Esophagus muscularis mucosa (tissue), 4 donors: Measurements from ENCODE around the gene KIF3B. TPM values are rescaled to one million over a fixed set of nuclear protein-coding genes. Genes with fewer than 3 reads are reported as not detected.
"Not testable (repeated sequence)": the region's sequence is repeated elsewhere in the genome, so short reads cannot be mapped to it uniquely, and the experiment has no call there.

Source experiments
- DNase-seq: peaks from one replicate; pipeline ENCODE4 v3.0.0-alpha.2; 2017; ENCODE audit errors: extremely low spot score
- H3K27ac ChIP-seq, 4 donors: fragments of 200-600 bp; sonication (generic); replicated peaks in 1 of 4; 1 replicate in 3 of 4; 2 replicates in 1 of 4; pipeline ENCODE4 v1.5.1; 2016 to 2019; ENCODE audit warnings: mild to moderate bottlenecking in 1 of 4
- H3K27me3 ChIP-seq, 4 donors: fragments of 200-600 bp; sonication (generic); one replicate each; pipeline versions ENCODE4 v1.5.1 to v1.6.0; 2016 to 2019
- H3K36me3 ChIP-seq, 4 donors: fragments of 200-600 bp; sonication (generic); one replicate each; pipeline ENCODE4 v1.5.1; 2016 to 2019
- H3K4me1 ChIP-seq, 4 donors: fragments of 200-600 bp; sonication (generic); one replicate each; pipeline ENCODE4 v1.5.1; 2016 to 2019
- H3K4me3 ChIP-seq, 4 donors: fragments of 200-600 bp; sonication (generic); 1 replicate in 2 of 4; 2 replicates in 2 of 4; pipeline ENCODE4 v1.5.1; 2016 to 2019; ENCODE audit warnings: mild to moderate bottlenecking in 4 of 4, moderate library complexity in 1 of 4
- H3K9me3 ChIP-seq, 4 donors: fragments of 200-600 bp; sonication (generic); 1 replicate in 3 of 4; 2 replicates in 1 of 4; pipeline ENCODE4 v1.5.1; 2016 to 2019
- EP300 ChIP-seq: sonication (generic); formaldehyde crosslinking; IDR thresholded peaks from one replicate; pipeline ENCODE4 v1.6.1; 2017; ENCODE audit warnings: antibody characterized with exemption
- POLR2A ChIP-seq: fragments of 450-650 bp; IDR thresholded peaks from one replicate; pipeline ENCODE4 v1.6.1; 2017; ENCODE audit warnings: antibody characterized with exemption, moderate library complexity, mild to moderate bottlenecking, low read depth
- POLR2AphosphoS5 ChIP-seq, 2 donors: sonication (generic); formaldehyde crosslinking; IDR thresholded peaks; one replicate each; pipeline ENCODE4 v1.6.1; 2017; ENCODE audit warnings: antibody characterized with exemption in 2 of 2
- WGBS: methylation state at CpG from one replicate; pipeline ENCODE4 v1.1.5; 2018; 5-methylcytosine and 5-hydroxymethylcytosine counted together
- intact Hi-C: fragments of 100-400 bp; cut with DNase I; formaldehyde crosslinking; loops from one replicate; pipeline ENCODE4 v1.15.1; 2023
- total RNA-seq, 4 donors: library from RNA; depleted of rRNA; stranded (reverse); fragments of >200 nt; gene quantifications; one replicate each; pipeline versions ENCODE4 v1.1.0 to v1.2.1, GENCODE V29; 2016
- TF ChIP-seq, protein P1 (sequence below), 3 experiments: fragments of 200-600 bp in 2 of 3; fragments of 450-650 bp in 1 of 3; sonication (generic) in 2 of 3; IDR thresholded peaks; one replicate each; pipeline ENCODE4 v1.5.1; 2017 to 2019; ENCODE audit warnings: antibody characterized with exemption in 3 of 3, mild to moderate bottlenecking in 2 of 3, moderate library complexity in 1 of 3

KIF3B gene
- total RNA-seq, 4 donors from 2014 or later = 20.7 to 28.3 (median 23.5) TPM

DNA sequence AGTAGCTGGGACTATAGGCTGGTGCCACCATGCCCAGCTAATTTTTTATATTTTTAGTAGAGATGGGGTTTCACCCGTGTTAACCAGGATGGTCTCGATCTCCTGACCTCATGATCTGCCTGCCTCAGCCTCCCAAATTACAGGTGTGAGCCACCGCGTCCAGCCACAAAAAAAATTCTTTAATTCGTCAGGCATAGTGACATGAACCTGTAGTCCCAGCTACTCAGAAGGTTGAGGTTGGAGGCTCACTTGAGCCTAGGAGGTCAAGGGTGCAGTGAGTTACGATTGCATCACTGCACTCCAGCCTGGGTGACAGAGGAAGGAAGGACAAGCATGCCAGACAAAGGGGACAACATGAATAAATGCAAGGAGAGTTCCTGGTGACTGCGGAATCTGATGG, 61.2 kb downstream of the KIF3B start:
- WGBS = 82% methylated on average over 5 of the region's 7 CpGs
- Histone ChIP-seq H3K9me3 (no peaks in the 10 kb centered on the region), H3K27ac (no peak overlapping the region), H3K4me1 (peaks cover 0 to 3% (median 0%) of the 10 kb centered on the region in 4 donors), H3K36me3 (peaks cover 0 to 10% (median 4%) of the 10 kb centered on the region in 4 donors), H3K4me3 (no peak overlapping the region), H3K27me3 (no peaks in the 10 kb centered on the region)
- DNase-seq = no peak
- intact Hi-C loops = loop anchor here (5.0 kb wide), 2 partner anchors 149 to 314 kb away; no protein-coding TSS in a partner anchor
- TF ChIP-seq EP300 (no peak), POLR2AphosphoS5 (IDR thresholded peaks at IDR 0.05) (no peak), POLR2A (no peak)
- TF ChIP-seq, protein P1, sequence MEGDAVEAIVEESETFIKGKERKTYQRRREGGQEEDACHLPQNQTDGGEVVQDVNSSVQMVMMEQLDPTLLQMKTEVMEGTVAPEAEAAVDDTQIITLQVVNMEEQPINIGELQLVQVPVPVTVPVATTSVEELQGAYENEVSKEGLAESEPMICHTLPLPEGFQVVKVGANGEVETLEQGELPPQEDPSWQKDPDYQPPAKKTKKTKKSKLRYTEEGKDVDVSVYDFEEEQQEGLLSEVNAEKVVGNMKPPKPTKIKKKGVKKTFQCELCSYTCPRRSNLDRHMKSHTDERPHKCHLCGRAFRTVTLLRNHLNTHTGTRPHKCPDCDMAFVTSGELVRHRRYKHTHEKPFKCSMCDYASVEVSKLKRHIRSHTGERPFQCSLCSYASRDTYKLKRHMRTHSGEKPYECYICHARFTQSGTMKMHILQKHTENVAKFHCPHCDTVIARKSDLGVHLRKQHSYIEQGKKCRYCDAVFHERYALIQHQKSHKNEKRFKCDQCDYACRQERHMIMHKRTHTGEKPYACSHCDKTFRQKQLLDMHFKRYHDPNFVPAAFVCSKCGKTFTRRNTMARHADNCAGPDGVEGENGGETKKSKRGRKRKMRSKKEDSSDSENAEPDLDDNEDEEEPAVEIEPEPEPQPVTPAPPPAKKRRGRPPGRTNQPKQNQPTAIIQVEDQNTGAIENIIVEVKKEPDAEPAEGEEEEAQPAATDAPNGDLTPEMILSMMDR (IDR thresholded peaks at IDR 0.05) = no peak

DNA sequence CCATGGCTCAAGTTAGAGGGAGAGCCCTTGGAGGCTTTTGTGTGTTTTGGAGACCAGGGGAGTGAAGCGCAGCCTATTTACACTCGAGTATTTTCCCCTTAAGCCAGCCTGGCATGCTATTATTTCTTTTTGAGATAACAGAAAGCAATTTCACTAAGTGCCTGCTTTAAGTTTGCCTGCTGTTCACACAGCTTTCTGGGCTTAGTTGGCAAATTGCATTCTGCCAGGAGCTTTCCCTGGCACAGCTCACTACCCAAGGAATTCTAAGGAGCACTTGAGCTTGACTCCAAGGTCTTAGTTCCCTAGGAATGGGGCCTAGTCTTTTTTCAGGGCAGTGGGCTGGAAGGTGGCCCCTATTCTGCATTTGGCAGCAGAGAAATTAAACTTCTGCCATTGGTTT, 61.7 kb downstream of the KIF3B start:
- TF ChIP-seq POLR2AphosphoS5 (IDR thresholded peaks at IDR 0.05) (no peak), POLR2A (no peak), EP300 (no peak)
- TF ChIP-seq, protein P1 (IDR thresholded peaks at IDR 0.05) = no peak
- WGBS = 77% methylated on average over 2 of the region's 2 CpGs

DNA sequence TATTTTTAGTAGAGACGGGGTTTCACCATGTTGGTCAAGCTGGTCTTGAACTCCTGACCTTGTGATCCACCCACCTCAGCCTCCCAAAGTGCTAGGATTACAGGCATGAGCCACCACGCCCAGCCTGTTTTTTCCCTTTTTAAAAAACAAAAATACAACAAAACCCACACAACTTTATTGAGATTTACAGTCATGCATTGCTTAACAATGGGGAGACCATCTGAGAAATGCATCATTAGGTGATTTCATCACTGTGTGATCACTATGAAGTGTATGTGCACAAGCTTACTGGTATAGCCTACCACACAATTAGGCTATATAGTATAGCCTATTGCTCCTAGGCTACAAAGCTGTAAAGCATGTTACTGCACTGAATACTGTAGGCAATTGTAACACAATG, 63.6 kb downstream of the KIF3B start:
- H3K27me3 ChIP-seq, H3K4me3 ChIP-seq, DNase-seq, H3K4me1 ChIP-seq, intact Hi-C loops, H3K27ac ChIP-seq, H3K9me3 ChIP-seq, H3K36me3 ChIP-seq: not testable (repeated sequence)
- 97% methylated on average over 2 of the region's 2 CpGs for WGBS

More for the DNA sequence above, 61.7 kb downstream of the KIF3B start:
- Histone ChIP-seq H3K4me1 (no peaks in the 10 kb centered on the region), H3K36me3 (peaks cover 0 to 5% (median 2%) of the 10 kb centered on the region in 4 donors), H3K27ac (no peak overlapping the region), H3K9me3 (no peaks in the 10 kb centered on the region), H3K4me3 (no peak overlapping the region), H3K27me3 (no peaks in the 10 kb centered on the region)
- intact Hi-C loops = loop anchor here (5.0 kb wide), 2 partner anchors 148 to 313 kb away; no protein-coding TSS in a partner anchor
- no peak for DNase-seq

DNA sequence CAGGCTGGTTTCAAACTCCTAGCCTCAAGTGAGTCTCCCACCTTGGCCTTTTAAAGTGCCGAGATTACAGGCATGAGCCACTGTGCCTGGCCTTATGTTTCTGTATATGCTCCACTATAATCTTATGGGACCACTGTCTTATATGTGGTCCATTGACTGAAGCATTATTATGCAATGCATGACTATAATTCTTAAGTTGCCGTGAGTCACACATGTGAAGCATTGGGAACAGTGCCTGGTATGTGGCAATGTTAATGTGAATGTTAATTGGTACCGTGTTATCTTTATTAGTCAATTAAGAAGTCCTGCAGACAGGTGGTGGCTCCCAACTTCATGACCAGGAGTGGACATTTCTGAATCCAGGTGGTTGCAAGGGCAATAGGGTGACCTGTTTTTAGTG, 66.0 kb downstream of the KIF3B start:
- intact Hi-C loops = no loop called here
- Histone ChIP-seq H3K36me3 (no peaks in the 10 kb centered on the region), H3K4me3 (no peak overlapping the region), H3K9me3 (no peaks in the 10 kb centered on the region), H3K27me3 (no peaks in the 10 kb centered on the region), H3K4me1 (peaks cover 0 to 9% (median 0%) of the 10 kb centered on the region in 4 donors), H3K27ac (no peak overlapping the region)
- no peak for DNase-seq
- 90% methylated on average over 3 of the region's 3 CpGs for WGBS
- TF ChIP-seq, protein P1 (IDR thresholded peaks at IDR 0.05) = no peak
- TF ChIP-seq POLR2AphosphoS5 (IDR thresholded peaks at IDR 0.05) = no peak

DNA sequence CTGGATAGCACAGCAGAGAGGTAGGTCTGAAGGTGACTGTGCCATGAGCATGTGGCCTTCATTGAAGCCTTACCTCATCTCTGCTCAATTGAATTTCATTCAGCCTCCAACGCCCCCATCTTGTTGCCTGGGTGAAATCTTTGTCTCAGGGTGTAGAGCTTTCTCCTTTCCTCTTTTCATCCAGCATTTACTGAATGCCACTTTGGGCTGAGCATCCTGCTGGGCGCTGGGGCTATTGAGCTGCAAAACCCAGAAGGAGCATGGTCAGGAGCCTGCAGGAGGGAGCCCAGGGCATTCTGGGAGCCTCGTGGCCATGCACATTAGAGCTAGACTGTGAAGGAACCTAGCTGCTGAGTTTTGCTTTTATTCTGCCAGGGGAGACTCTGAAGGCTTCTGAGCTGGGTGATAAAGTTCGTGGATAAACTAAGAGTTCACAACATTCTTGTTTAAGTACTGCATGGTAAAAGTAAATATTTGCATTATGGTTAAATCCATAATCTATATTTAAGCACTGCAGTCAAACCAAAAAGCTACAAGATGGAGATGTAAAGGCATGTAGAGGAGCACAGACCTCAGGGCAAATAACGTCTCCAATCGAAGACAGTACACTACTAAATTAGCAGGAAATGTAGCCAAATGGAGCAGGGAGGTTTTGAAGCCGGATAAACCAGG, 67.5 kb downstream of the KIF3B start:
- intact Hi-C loops = no loop called here
- no peaks in the 10 kb centered on the region for H3K9me3 ChIP-seq
- no peaks in the 10 kb centered on the region for H3K27me3 ChIP-seq
- H3K36me3 ChIP-seq = no peaks in the 10 kb centered on the region
- WGBS = 32% methylated on average over 7 of the region's 7 CpGs
- no peak for DNase-seq
- TF ChIP-seq POLR2AphosphoS5 (IDR thresholded peaks at IDR 0.05) (no peak), POLR2A (no peak), EP300 (no peak)
- TF ChIP-seq, protein P1 (IDR thresholded peaks at IDR 0.05) = no peak
- peaks cover 0 to 9% (median 0%) of the 10 kb centered on the region in 4 donors for H3K4me1 ChIP-seq
- no peak overlapping the region for H3K27ac ChIP-seq
- no peak overlapping the region for H3K4me3 ChIP-seq
